RWPE1 (cell line): Measurements from ENCODE around the gene DISC1.
A peak's percentile ranks its signal among the peaks of the same experiment; 100 is the strongest.

ENCODE experiments used
- CTCF ChIA-PET: fragments of 350-600 bp; sonication (Branson Sonifier 250); formaldehyde crosslinking; extraction: SDS; loops from one replicate; lab custom pipeline; 2021; lab: Yijun Ruan, JAX
- POLR2A ChIA-PET: fragments of 400-600 bp; formaldehyde crosslinking; extraction: SDS; loops from one replicate; lab custom pipeline; 2020; ENCODE audit warnings: antibody characterized with exemption; ENCODE audit not compliant: low non-redundant PET; lab: Yijun Ruan, JAX
- DNase-seq: peaks from one replicate; pipeline ENCODE4 v3.0.0; 2012; ENCODE audit warnings: low spot score
- H3K27ac ChIP-seq: fragments of 450-650 bp; 2 replicates; pipeline ENCODE4 v1.5.1; 2017
- CTCF ChIP-seq: fragments of 450-650 bp; conservative IDR thresholded peaks from 2 replicates; pipeline ENCODE4 v1.5.1; 2017; ENCODE audit warnings: low read depth, mild to moderate bottlenecking

DISC1 gene

GRCh38 chr1:231796141-231796540 is 169.6 kb downstream of the DISC1 start:
- CTCF ChIA-PET: interaction anchor here (1.3 kb wide), 1 partner anchor 12 kb away, joined by 4 read pairs; no protein-coding TSS in a partner anchor
- no peak for TF ChIP-seq CTCF
- DNase-seq: no peak
- H3K27ac ChIP-seq: no peak overlapping the region
- POLR2A ChIA-PET: no interaction called here

- no peak for TF ChIP-seq CTCF
- CTCF ChIA-PET: interaction anchor here (0.5 to 0.7 kb wide), 2 partner anchors 353 to 738 kb away, joined by 3 to 6 read pairs; no protein-coding TSS in a partner anchor
- POLR2A ChIA-PET: no interaction called here
- no peak overlapping the region for H3K27ac ChIP-seq
- DNase-seq: no peak
Observed at GRCh38 chr1:231799363-231799986, 172.9 kb downstream of the DISC1 start.

DNA sequence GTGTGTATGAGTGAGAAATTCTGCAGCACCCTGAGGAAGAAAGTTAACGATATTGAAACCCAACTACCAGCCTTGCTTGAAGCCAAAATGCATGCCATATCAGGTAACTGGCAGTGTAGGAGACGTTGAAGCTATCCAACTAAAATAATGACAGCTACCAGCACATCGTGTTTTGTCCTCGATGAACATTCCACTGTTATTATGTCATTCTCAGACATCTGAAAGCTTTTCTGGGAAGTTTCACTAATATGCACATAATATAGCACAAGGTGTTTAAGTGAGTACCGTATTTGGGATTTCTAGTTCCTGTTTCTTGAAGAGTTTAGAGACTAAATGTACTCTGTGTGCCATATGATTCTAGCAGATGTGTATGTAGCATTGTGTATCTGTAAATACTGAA is 173.5 kb downstream of the DISC1 start:
- no peak overlapping the region for H3K27ac ChIP-seq
- ChIA-PET POLR2A (no interaction called here), CTCF (interaction anchor here (0.5 to 0.7 kb wide), 2 partner anchors 354 to 738 kb away, joined by 3 to 6 read pairs; no protein-coding TSS in a partner anchor)
- DNase-seq: peak; percentile 20
- no peak for TF ChIP-seq CTCF

DNA sequence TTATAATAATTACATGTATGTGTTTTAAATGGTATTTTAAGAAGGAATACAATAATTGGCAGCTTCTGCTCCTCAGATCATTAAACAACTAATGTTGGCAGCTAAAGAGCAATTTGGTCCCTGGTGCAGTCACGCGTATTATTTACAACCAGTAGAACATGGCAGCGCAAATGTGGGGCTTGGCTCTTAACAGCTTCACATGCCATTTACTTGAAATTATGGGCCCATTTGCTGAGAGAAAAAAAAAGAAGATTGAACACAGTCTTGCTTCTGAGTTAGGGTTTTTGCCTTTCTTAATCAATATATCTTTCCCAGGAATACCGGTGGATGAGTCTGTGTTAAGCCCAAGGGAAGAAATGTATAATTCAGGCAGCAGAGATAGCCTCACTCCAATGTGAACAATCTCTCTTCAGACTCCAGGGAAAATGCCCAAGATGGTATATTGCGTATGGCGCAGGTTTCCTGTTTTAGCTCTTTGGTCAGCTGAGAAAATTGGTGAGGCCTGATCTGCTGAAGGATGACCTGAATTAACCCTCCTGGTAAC is 174.5 kb downstream of the DISC1 start:
- DNase-seq: no peak
- ChIA-PET POLR2A (no interaction called here), CTCF (interaction anchor here (0.6 kb wide), 1 partner anchor 71 kb away, joined by 4 read pairs; no protein-coding TSS in a partner anchor)
- no peak for TF ChIP-seq CTCF
- H3K27ac ChIP-seq: no peak overlapping the region

DNA sequence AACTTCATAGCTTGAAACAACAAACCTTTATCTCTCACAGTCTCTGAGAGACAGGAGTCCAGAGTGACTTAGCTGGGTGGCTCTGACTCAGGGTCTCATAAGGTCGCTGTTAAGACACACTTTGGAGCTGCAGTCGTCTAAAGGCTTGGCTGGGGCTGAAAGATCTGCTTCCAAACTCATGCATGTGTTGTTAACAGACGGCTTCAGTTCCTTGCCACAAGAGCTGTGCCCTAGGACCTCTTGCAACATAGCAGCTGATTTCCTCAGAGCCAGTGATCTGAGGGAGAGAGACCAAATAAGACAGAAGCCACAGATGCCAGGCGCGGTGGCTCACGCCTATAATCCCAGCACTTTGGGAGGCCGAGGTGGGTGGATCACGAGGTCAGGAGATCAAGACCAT is 176.8 kb downstream of the DISC1 start:
- no peak overlapping the region for H3K27ac ChIP-seq
- ChIA-PET POLR2A (no interaction called here), CTCF (no interaction called here)
- no peak for TF ChIP-seq CTCF
- DNase-seq: no peak

GRCh38 chr1:231806623-231807495 is 180.3 kb downstream of the DISC1 start:
- CTCF ChIA-PET: no interaction called here
- peak; percentile 30 for DNase-seq
- H3K27ac ChIP-seq: peak overlapping the region; percentile 13; the same call in 1 of the 2 replicates
- TF ChIP-seq CTCF: no peak
- POLR2A ChIA-PET: no interaction called here
